Tibial artery (tissue), 4 donors: ENCODE results near the gene SLC13A4.

ENCODE experiments used
- DNase-seq, 2 donors: peaks; one replicate each; pipeline ENCODE4 v3.0.0-alpha.2; 2019
- H3K27ac ChIP-seq, 2 donors: fragments of 200-600 bp; sonication (generic) in 1 of 2; 1 replicate in 1 of 2; 2 replicates in 1 of 2; pipeline ENCODE4 v1.5.1; 2018 to 2019; ENCODE audit warnings: mild to moderate bottlenecking in 1 of 2
- H3K27me3 ChIP-seq, 2 donors: fragments of 200-600 bp; sonication (generic) in 1 of 2; one replicate each; pipeline versions ENCODE4 v1.5.1 to v1.6.0; 2016 to 2019
- H3K36me3 ChIP-seq, 3 donors: fragments of 200-600 bp; sonication (generic) in 2 of 3; one replicate each; pipeline ENCODE4 v1.5.1; 2016 to 2019; ENCODE audit warnings: mild to moderate bottlenecking in 2 of 3
- H3K4me1 ChIP-seq, 4 donors: fragments of 200-600 bp; sonication (generic) in 2 of 4; 1 replicate in 3 of 4; 2 replicates in 1 of 4; pipeline ENCODE4 v1.5.1; 2016 to 2019
- H3K4me3 ChIP-seq, 2 donors: fragments of 200-600 bp; sonication (generic) in 1 of 2; 1 replicate in 1 of 2; 2 replicates in 1 of 2; pipeline ENCODE4 v1.5.1; 2018 to 2019; ENCODE audit warnings: mild to moderate bottlenecking in 2 of 2
- H3K9me3 ChIP-seq, 3 donors: fragments of 200-600 bp; sonication (generic) in 1 of 3; one replicate each; pipeline ENCODE4 v1.5.1; 2016 to 2019
- CTCF ChIP-seq, 2 experiments: fragments of 200-600 bp in 1 of 2; fragments of 450-650 bp in 1 of 2; IDR thresholded peaks; one replicate each; pipeline ENCODE4 v1.5.1; 2017 to 2019; ENCODE audit warnings: antibody characterized with exemption in 2 of 2, mild to moderate bottlenecking in 1 of 2, moderate library complexity in 1 of 2
- intact Hi-C: fragments of 100-400 bp; cut with DNase I; formaldehyde crosslinking; loops from one replicate; pipeline ENCODE4 v1.15.0; 2023; ENCODE audit warnings: low total_unique reads

The SLC13A4 gene

GRCh38 chr7:135684699-135685098 is 43.3 kb downstream of the SLC13A4 start:
- DNase-seq, result no peak
- Histone ChIP-seq H3K9me3 (no peaks in the 10 kb centered on the region), H3K27me3 (no peaks in the 10 kb centered on the region), H3K36me3 (peaks cover 9 to 13% (median 10%) of the 10 kb centered on the region in 3 donors), H3K4me3 (no peak overlapping the region), H3K27ac (no peak overlapping the region), H3K4me1 (peaks cover 0 to 22% (median 16%) of the 10 kb centered on the region in 4 donors)
- intact Hi-C loops, result no loop called here
- no peak for TF ChIP-seq CTCF (IDR thresholded peaks at IDR 0.05)

GRCh38 chr7:135684136-135684535 is 43.9 kb downstream of the SLC13A4 start:
- H3K4me1 ChIP-seq, result peaks cover 0 to 27% (median 16%) of the 10 kb centered on the region in 4 donors
- H3K4me3 ChIP-seq, result no peak overlapping the region
- no peak overlapping the region for H3K27ac ChIP-seq
- H3K36me3 ChIP-seq, result peaks cover 4 to 13% (median 7%) of the 10 kb centered on the region in 3 donors
- no peak for DNase-seq
- intact Hi-C loops, result no loop called here
- H3K27me3 ChIP-seq, result no peaks in the 10 kb centered on the region
- H3K9me3 ChIP-seq, result no peaks in the 10 kb centered on the region
- no peak for TF ChIP-seq CTCF (IDR thresholded peaks at IDR 0.05)

- no peak for DNase-seq
- no peak overlapping the region for H3K27ac ChIP-seq
- TF ChIP-seq CTCF (IDR thresholded peaks at IDR 0.05), result no peak
Observed at GRCh38 chr7:135683609-135684008, 44.4 kb downstream of the SLC13A4 start.

GRCh38 chr7:135682191-135682590 is 45.8 kb downstream of the SLC13A4 start:
- no peak for TF ChIP-seq CTCF (IDR thresholded peaks at IDR 0.05)
- Histone ChIP-seq H3K27me3 (no peaks in the 10 kb centered on the region), H3K36me3 (peaks cover 5 to 11% (median 6%) of the 10 kb centered on the region in 3 donors), H3K4me3 (no peak overlapping the region), H3K27ac (peak overlapping the region in 1 of 2 donors; percentile 21), H3K4me1 (peaks cover 0 to 34% (median 23%) of the 10 kb centered on the region in 4 donors), H3K9me3 (no peaks in the 10 kb centered on the region)
- no peak for DNase-seq
- intact Hi-C loops, result no loop called here

More at GRCh38 chr7:135683609-135684008, 44.4 kb downstream of the SLC13A4 start:
- no peaks in the 10 kb centered on the region for H3K9me3 ChIP-seq
- no peak overlapping the region for H3K4me3 ChIP-seq
- peaks cover 0 to 13% (median 7%) of the 10 kb centered on the region in 3 donors for H3K36me3 ChIP-seq
- intact Hi-C loops, result no loop called here
- H3K4me1 ChIP-seq, result peaks cover 0 to 27% (median 19%) of the 10 kb centered on the region in 4 donors
- no peaks in the 10 kb centered on the region for H3K27me3 ChIP-seq

GRCh38 chr7:135681762-135682161 is 46.2 kb downstream of the SLC13A4 start:
- no peak overlapping the region for H3K4me3 ChIP-seq
- H3K27ac ChIP-seq, result peak overlapping the region in 1 of 2 donors; percentile 21
- DNase-seq, result no peak
- no peaks in the 10 kb centered on the region for H3K9me3 ChIP-seq
- peaks cover 0 to 34% (median 23%) of the 10 kb centered on the region in 4 donors for H3K4me1 ChIP-seq
- H3K27me3 ChIP-seq, result no peaks in the 10 kb centered on the region
- H3K36me3 ChIP-seq, result peaks cover 5 to 8% (median 8%) of the 10 kb centered on the region in 3 donors
- intact Hi-C loops, result no loop called here
- TF ChIP-seq CTCF (IDR thresholded peaks at IDR 0.05), result no peak
